ENCODE results near the gene TPPP2. TPM values are rescaled to one million over a fixed set of nuclear protein-coding genes. Genes with fewer than 3 reads are reported as not detected.
A peak's percentile ranks its signal among the peaks of the same experiment; 100 is the strongest.

TPPP2 gene
- total and polyA plus RNA-seq, 7 donors: 0.90 to 3.2 (median 2.1) TPM; not detected in 1

GRCh38 chr14:21047378-21047781, 17.4 kb downstream of the TPPP2 start:
- peak overlapping the region; percentile 70 for H3K27ac ChIP-seq
- DNase-seq (no peak), ATAC-seq (peak in 3 of 4 donors; percentile 37 to 59 (median 44))
- H3K27me3 ChIP-seq (ENCODE audit: insufficient read depth in 3 of 3, low read length in 2 of 3): no peaks in the 10 kb centered on the region
- TF ChIP-seq CTCF (IDR thresholded peaks at IDR 0.05): no peak
- 29 to 30% (median 29%) methylated on average over 2 of the region's 2 CpGs for WGBS, 3 donors
- H3K4me1 ChIP-seq: peaks cover 42% of the 10 kb centered on the region
- intact Hi-C loops (cut with DNase I): no loop called here
- H3K4me3 ChIP-seq: no peak overlapping the region
- H3K9me3 ChIP-seq: no peaks in the 10 kb centered on the region
- no peaks in the 10 kb centered on the region for H3K36me3 ChIP-seq (ENCODE audit: insufficient read depth in 1 of 2, low read depth in 1 of 2)

GRCh38 chr14:21048638-21049037, 18.6 kb downstream of the TPPP2 start:
- H3K27ac ChIP-seq: no peak overlapping the region
- intact Hi-C loops (cut with DNase I): no loop called here
- no peak for TF ChIP-seq CTCF (IDR thresholded peaks at IDR 0.05)
- no peaks in the 10 kb centered on the region for H3K9me3 ChIP-seq
- H3K4me3 ChIP-seq: no peak overlapping the region
- 59 to 77% (median 61%) methylated on average over 2 of the region's 2 CpGs for WGBS, 3 donors
- peaks cover 29% of the 10 kb centered on the region for H3K4me1 ChIP-seq
- H3K36me3 ChIP-seq (ENCODE audit: insufficient read depth in 1 of 2, low read depth in 1 of 2): no peaks in the 10 kb centered on the region
- no peak for DNase-seq
- H3K27me3 ChIP-seq (ENCODE audit: insufficient read depth in 3 of 3, low read length in 2 of 3): no peaks in the 10 kb centered on the region
- ATAC-seq: no peak

GRCh38 chr14:21049271-21049673, 19.3 kb downstream of the TPPP2 start:
- H3K4me3 ChIP-seq: no peak overlapping the region
- WGBS, 3 donors: 76 to 92% (median 82%) methylated on average over 3 of the region's 3 CpGs
- no peaks in the 10 kb centered on the region for H3K36me3 ChIP-seq (ENCODE audit: insufficient read depth in 1 of 2, low read depth in 1 of 2)
- no peaks in the 10 kb centered on the region for H3K27me3 ChIP-seq (ENCODE audit: insufficient read depth in 3 of 3, low read length in 2 of 3)
- H3K4me1 ChIP-seq: peaks cover 23% of the 10 kb centered on the region
- intact Hi-C loops (cut with DNase I): no loop called here
- no peak for TF ChIP-seq CTCF (IDR thresholded peaks at IDR 0.05)
- DNase-seq (no peak), ATAC-seq (no peak)
- H3K9me3 ChIP-seq: no peaks in the 10 kb centered on the region
- H3K27ac ChIP-seq: no peak overlapping the region

GRCh38 chr14:21050597-21050996, 20.6 kb downstream of the TPPP2 start:
- Histone ChIP-seq H3K36me3 (ENCODE audit: insufficient read depth in 1 of 2, low read depth in 1 of 2) (no peaks in the 10 kb centered on the region), H3K4me1 (peaks cover 20% of the 10 kb centered on the region), H3K27me3 (ENCODE audit: insufficient read depth in 3 of 3, low read length in 2 of 3) (no peaks in the 10 kb centered on the region), H3K4me3 (no peak overlapping the region), H3K27ac (no peak overlapping the region), H3K9me3 (no peaks in the 10 kb centered on the region)
- ATAC-seq (no peak), DNase-seq (no peak)
- WGBS, 3 donors: 83 to 87% (median 86%) methylated on average over 3 of the region's 3 CpGs
- intact Hi-C loops (cut with DNase I): loop anchor here in 1 of 2 donors (5.0 kb wide), 1 partner anchor 48 kb away; no protein-coding TSS in a partner anchor
- TF ChIP-seq CTCF (IDR thresholded peaks at IDR 0.05): no peak
